A549 (cell line): ENCODE results near the gene MYOD1. TPM values are rescaled to one million over a fixed set of nuclear protein-coding genes. Genes with fewer than 3 reads are reported as not detected.

Source experiments
- ATAC-seq, 2 experiments: fragments of 200-7000 bp in 1 of 2; fragments of >200 bp in 1 of 2; cut with Nextera tagmentation in 1 of 2; cut with Tn5 transposase in 1 of 2; 3 replicates each; pipeline versions ENCODE4 v1.8.0 to v1.9.1; 2018 to 2020; ENCODE audit warnings: mild to moderate bottlenecking in 1 of 2, moderate library complexity in 1 of 2
- CTCF ChIA-PET: fragments of 300-600 bp; sonication (Branson Sonifier 250); formaldehyde crosslinking; extraction: SDS; loops from one replicate; lab custom pipeline; 2021; ENCODE audit warnings: antibody characterized with exemption, inconsistent platforms; lab: Yijun Ruan, JAX
- POLR2A ChIA-PET: fragments of 350-600 bp; formaldehyde crosslinking; extraction: SDS; loops from one replicate; lab custom pipeline; 2021; ENCODE audit warnings: antibody characterized with exemption, inconsistent platforms; lab: Yijun Ruan, JAX
- DNase-seq, 2 experiments: peaks; one replicate each; pipeline versions ENCODE4 v3.0.0 to v3.0.0-alpha.2; 2011 to 2016; ENCODE audit warnings: low read depth in 1 of 2, low spot score in 1 of 2
- FAIRE-seq: peaks from 2 replicates; lab custom pipeline; 2011; peaks lifted over from hg19 to GRCh38; lab: Jason Lieb, UNC
- H3K27ac ChIP-seq, 2 experiments: fragments of >200 bp; sonication (Bioruptor Twin); formaldehyde crosslinking; 3 replicates each; pipeline ENCODE4 v1.5.1; 2016 to 2017
- H3K4me1 ChIP-seq: fragments of >200 bp; sonication (Bioruptor Twin); formaldehyde crosslinking; 3 replicates; pipeline ENCODE4 v1.6.1; 2016
- H3K4me2 ChIP-seq: fragments of >200 bp; sonication (Bioruptor Twin); formaldehyde crosslinking; 3 replicates; pipeline ENCODE4 v1.6.1; 2016
- H3K4me3 ChIP-seq: fragments of >200 bp; sonication (Bioruptor Twin); formaldehyde crosslinking; 3 replicates; pipeline ENCODE4 v1.5.1; 2016
- H3K9me3 ChIP-seq: fragments of >200 bp; sonication (Bioruptor Twin); formaldehyde crosslinking; 3 replicates; pipeline ENCODE4 v1.6.1; 2016
- CBX8 ChIP-seq: fragments of 200-600 bp; sonication (generic); IDR thresholded peaks from 2 replicates; pipeline ENCODE4 v1.6.1; 2016
- CEBPB ChIP-seq, 2 experiments: fragments of >200 bp in 1 of 2; sonication (Bioruptor Twin) in 1 of 2; formaldehyde crosslinking in 1 of 2; IDR thresholded peaks; 2 replicates each; pipeline ENCODE4 v1.6.1; 2012 to 2016
- CHD2 ChIP-seq: fragments of 150-350 bp; IDR thresholded peaks from 2 replicates; pipeline ENCODE4 v1.6.1; 2014; ENCODE audit warnings: low read length; ENCODE audit not compliant: partially characterized antibody
- CHD4 ChIP-seq: fragments of 200-600 bp; sonication (generic); IDR thresholded peaks from 2 replicates; pipeline ENCODE4 v1.6.1; 2016; ENCODE audit warnings: antibody characterized with exemption, mild to moderate bottlenecking, borderline replicate concordance
- CTCF ChIP-seq: fragments of >200 bp; sonication (Bioruptor Twin); formaldehyde crosslinking; IDR thresholded peaks from 3 replicates; pipeline ENCODE4 v1.5.1; 2016
- EHF ChIP-seq: fragments of 250-450 bp; sonication (Bioruptor Pico); IDR thresholded peaks from 2 replicates; pipeline ENCODE4 v1.5.0; 2020; ENCODE audit warnings: mild to moderate bottlenecking
- ESRRA ChIP-seq: fragments of 150-350 bp; IDR thresholded peaks from 2 replicates; pipeline ENCODE4 v1.6.1; 2014; ENCODE audit warnings: mild to moderate bottlenecking, low read length, borderline replicate concordance
- FOSL2 ChIP-seq, 2 experiments: fragments of 450-650 bp in 1 of 2; fragments of >200 bp in 1 of 2; sonication (Bioruptor Twin) in 1 of 2; formaldehyde crosslinking; IDR thresholded peaks; 2 replicates each; pipeline versions ENCODE4 v1.5.0 to v1.6.1; 2016 to 2020; ENCODE audit warnings: mild to moderate bottlenecking in 1 of 2, moderate library complexity in 1 of 2
- HDAC2 ChIP-seq: fragments of 200-600 bp; sonication (generic); IDR thresholded peaks from 2 replicates; pipeline ENCODE4 v1.6.1; 2016
- HOXA7 ChIP-seq: fragments of 250-450 bp; sonication (Bioruptor Pico); IDR thresholded peaks from 2 replicates; pipeline ENCODE4 v1.5.0; 2020; ENCODE audit warnings: mild to moderate bottlenecking, moderate library complexity
- JUNB ChIP-seq: fragments of >200 bp; sonication (Bioruptor Twin); formaldehyde crosslinking; IDR thresholded peaks from 2 replicates; pipeline ENCODE4 v1.6.1; 2016
- KDM5A ChIP-seq: fragments of 200-600 bp; sonication (generic); IDR thresholded peaks from 2 replicates; pipeline ENCODE4 v1.6.1; 2016; ENCODE audit warnings: antibody characterized with exemption, mild to moderate bottlenecking
- MAFK ChIP-seq: fragments of 450-650 bp; IDR thresholded peaks from 2 replicates; pipeline ENCODE4 v1.6.1; 2014; ENCODE audit not compliant: partially characterized antibody
- MAX ChIP-seq: IDR thresholded peaks from 2 replicates; pipeline ENCODE4 v1.6.1; 2012
- MAZ ChIP-seq: fragments of 150-350 bp; IDR thresholded peaks from 2 replicates; pipeline ENCODE4 v1.6.1; 2014; ENCODE audit warnings: antibody characterized with exemption, low read depth, low read length, borderline replicate concordance
- NR3C1 ChIP-seq: fragments of >200 bp; sonication (Bioruptor Twin); formaldehyde crosslinking; IDR thresholded peaks from 3 replicates; pipeline ENCODE4 v1.6.1; 2017
- POLR2A ChIP-seq: IDR thresholded peaks from 2 replicates; pipeline ENCODE4 v1.6.1; 2012; ENCODE audit warnings: mild to moderate bottlenecking, low read length
- POLR2AphosphoS2 ChIP-seq: conservative IDR thresholded peaks from 2 replicates; pipeline ENCODE4 v1.6.1; 2012; ENCODE audit warnings: low read length, improper control_type of control experiment, inconsistent platforms
- RAD21 ChIP-seq, 2 experiments: fragments of >200 bp in 1 of 2; sonication (Bioruptor Twin) in 1 of 2; formaldehyde crosslinking in 1 of 2; IDR thresholded peaks in 1 of 2; conservative IDR thresholded peaks in 1 of 2; 2 replicates in 1 of 2; 3 replicates in 1 of 2; pipeline ENCODE4 v1.6.1; 2012 to 2018; ENCODE audit warnings: inconsistent platforms in 1 of 2
- RARB ChIP-seq: fragments of 250-450 bp; sonication (Bioruptor Pico); IDR thresholded peaks from 2 replicates; pipeline ENCODE4 v1.8.0; 2021; ENCODE audit warnings: mild to moderate bottlenecking, moderate library complexity
- RCOR1 ChIP-seq: fragments of 150-350 bp; IDR thresholded peaks from 2 replicates; pipeline ENCODE4 v1.6.1; 2014; ENCODE audit warnings: antibody characterized with exemption, low read length, low read depth
- RFX5 ChIP-seq: fragments of 450-650 bp; IDR thresholded peaks from 2 replicates; pipeline ENCODE4 v1.7.1; 2014; ENCODE audit warnings: antibody characterized with exemption, mild to moderate bottlenecking, moderate library complexity
- SMC3 ChIP-seq: fragments of >200 bp; sonication (Bioruptor Twin); formaldehyde crosslinking; IDR thresholded peaks from 3 replicates; pipeline ENCODE4 v1.6.1; 2018; ENCODE audit warnings: inconsistent platforms
- SREBF2 ChIP-seq: fragments of 450-650 bp; IDR thresholded peaks from 2 replicates; pipeline ENCODE4 v1.6.1; 2014; ENCODE audit warnings: mild to moderate bottlenecking, moderate library complexity
- TP53 ChIP-seq: fragments of 250-450 bp; sonication (Bioruptor Pico); IDR thresholded peaks from 2 replicates; pipeline ENCODE4 v1.5.0; 2021; ENCODE audit warnings: mild to moderate bottlenecking, moderate library complexity
- USF2 ChIP-seq: fragments of 450-650 bp; IDR thresholded peaks from 2 replicates; pipeline ENCODE4 v1.6.1; 2014; ENCODE audit warnings: antibody characterized with exemption
- ZFP36 ChIP-seq: fragments of 450-650 bp; IDR thresholded peaks from 2 replicates; pipeline ENCODE4 v1.6.1; 2014; ENCODE audit warnings: borderline replicate concordance; ENCODE audit not compliant: partially characterized antibody
- ZNF302 ChIP-seq: fragments of 250-450 bp; sonication (Bioruptor Pico); IDR thresholded peaks from 2 replicates; pipeline ENCODE4 v1.9.0; 2021; ENCODE audit warnings: inconsistent platforms, mild to moderate bottlenecking, moderate library complexity
- WGBS: methylation state at CpG from one replicate; pipeline ENCODE4 v1.1.6; 2017; ENCODE audit errors: missing lambda C conversion rate; 5-methylcytosine and 5-hydroxymethylcytosine counted together
- polyA plus RNA-seq, 4 experiments: library from polyadenylated mRNA; depleted of rRNA in 3 of 4; stranded (reverse); fragments of >200 nt; fragmentation: RNase III in 1 of 4; extraction: RNeasy Plus Mini Kit Qiagen cat#74134 plus additional on column Dnase treatment in 1 of 4; gene quantifications; 2 replicates in 3 of 4; 3 replicates in 1 of 4; pipeline ENCODE4 v1.2.3, GENCODE V29; 2011 to 2017
- TF ChIP-seq, protein P1 (sequence below): IDR thresholded peaks from 2 replicates; pipeline ENCODE4 v1.6.1; 2012

Gene MYOD1
- polyA plus RNA-seq, 2 of the 4 experiments (the other 2 are of a cell fraction) = not detected

DNA sequence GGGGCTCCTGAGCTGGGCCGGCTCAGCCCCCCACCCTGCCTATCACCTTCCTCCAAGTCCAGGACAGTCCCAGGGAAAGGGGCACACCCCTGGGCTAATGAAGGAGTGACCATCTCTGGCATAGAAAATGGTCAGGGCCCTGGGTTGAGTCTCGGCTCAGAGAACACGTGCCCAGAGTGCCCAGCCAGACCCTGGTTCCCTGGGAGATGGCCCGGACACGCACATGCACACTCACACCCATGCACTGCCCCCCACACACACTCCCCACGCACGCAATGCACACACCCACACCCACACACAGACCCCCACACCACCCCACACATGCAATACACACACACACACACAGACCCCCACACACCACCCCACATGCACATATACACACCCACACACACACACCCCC lies 43.9 kb downstream of the MYOD1 start:
- H3K27ac ChIP-seq = no peak overlapping the region
- no peak overlapping the region for H3K4me2 ChIP-seq
- H3K4me1 ChIP-seq = no peaks in the 10 kb centered on the region
- ChIA-PET CTCF (no interaction called here), POLR2A (no interaction called here)
- 35% methylated on average over 7 of the region's 7 CpGs for WGBS
- H3K9me3 ChIP-seq = no peaks in the 10 kb centered on the region
- no peak for ATAC-seq
- no peak for DNase-seq
- H3K4me3 ChIP-seq = no peak overlapping the region
- TF ChIP-seq MAX = no peak
- FAIRE-seq = no peak

DNA sequence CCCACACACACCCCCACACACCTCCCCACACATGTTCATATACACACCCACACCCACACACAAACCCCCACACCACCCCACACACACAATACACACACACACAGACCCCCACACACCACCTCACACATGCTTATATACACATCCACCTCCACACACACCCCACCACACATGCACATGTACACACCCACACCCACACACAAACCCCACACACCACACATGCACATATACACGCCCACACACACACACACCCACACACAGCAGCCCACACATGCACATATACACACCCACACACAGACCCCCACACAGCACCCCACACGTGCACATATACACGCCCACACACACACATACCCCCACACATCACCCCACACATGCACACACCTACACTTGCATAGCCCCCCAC lies 44.3 kb downstream of the MYOD1 start:
- DNase-seq (no peak), FAIRE-seq (no peak), ATAC-seq (no peak)
- ChIA-PET CTCF (no interaction called here), POLR2A (no interaction called here)
- no peaks in the 10 kb centered on the region for H3K4me1 ChIP-seq
- no peaks in the 10 kb centered on the region for H3K9me3 ChIP-seq
- H3K4me2 ChIP-seq = no peak overlapping the region
- TF ChIP-seq CEBPB (IDR thresholded peaks at IDR 0.05) = no peak
- 13% methylated on average over 3 of the region's 3 CpGs for WGBS
- no peak overlapping the region for H3K4me3 ChIP-seq
- H3K27ac ChIP-seq = no peak overlapping the region

DNA sequence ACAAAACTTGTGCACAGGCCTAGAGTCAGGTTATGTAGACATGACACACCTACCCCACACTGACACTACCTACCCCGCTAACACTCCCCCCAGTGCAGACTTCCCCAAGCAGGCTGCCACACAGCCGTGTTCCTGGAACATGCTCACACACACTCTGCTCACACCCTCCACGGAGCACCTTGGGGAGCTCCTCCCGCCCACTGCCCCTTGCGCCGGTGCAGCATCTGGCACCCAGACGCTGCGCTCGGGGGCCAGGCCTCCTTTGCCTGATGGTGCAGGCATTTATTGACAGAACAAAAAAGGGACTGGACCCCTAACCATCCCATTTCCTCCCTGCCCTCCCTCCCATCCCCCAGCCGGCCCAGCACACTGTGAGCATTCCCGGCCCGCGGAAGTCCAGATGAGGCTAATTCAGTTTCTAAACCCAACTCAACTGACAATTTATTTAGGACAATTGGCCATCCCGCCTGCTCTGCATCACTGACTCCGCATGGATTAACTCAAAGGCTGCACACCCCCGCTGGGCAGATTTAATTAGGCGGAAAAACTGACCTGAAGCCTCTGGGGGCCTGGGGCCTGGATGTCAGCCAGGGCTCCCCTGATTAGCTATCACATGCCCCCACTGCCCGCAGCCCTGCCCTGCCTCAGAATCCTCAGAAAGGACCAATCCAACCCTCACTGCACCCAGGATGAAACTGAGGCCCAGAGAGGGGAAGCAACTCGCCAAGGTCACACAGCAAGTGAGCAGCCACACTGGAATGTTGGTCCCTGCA lies 45.3 kb downstream of the MYOD1 start:
- 73% methylated on average over 19 of the region's 19 CpGs for WGBS
- Histone ChIP-seq H3K4me2 (no peak overlapping the region), H3K4me1 (no peaks in the 10 kb centered on the region), H3K4me3 (no peak overlapping the region), H3K27ac (no peak overlapping the region), H3K9me3 (no peaks in the 10 kb centered on the region)
- FAIRE-seq (no peak), DNase-seq (no peak), ATAC-seq (no peak)
- ChIA-PET POLR2A (no interaction called here), CTCF (interaction anchor here (2.0 kb wide), 1 partner anchor 33 kb away, joined by 10 read pairs; no protein-coding TSS in a partner anchor)
- TF ChIP-seq RFX5 = no peak
- TF ChIP-seq SMC3 = no peak
- TF ChIP-seq MAFK = no peak
- TF ChIP-seq ESRRA = no peak
- TF ChIP-seq KDM5A = no peak
- no peak for TF ChIP-seq POLR2A
- no peak for TF ChIP-seq HDAC2
- no peak for TF ChIP-seq RAD21 (conservative IDR thresholded peaks at IDR 0.05 in 1 of 2, IDR thresholded peaks at IDR 0.05 in 1 of 2)
- TF ChIP-seq MAZ = no peak
- no peak for TF ChIP-seq RCOR1
- no peak for TF ChIP-seq TP53 (CRISPR knock-in tag)
- no peak for TF ChIP-seq USF2
- TF ChIP-seq JUNB = no peak
- TF ChIP-seq ZFP36 = no peak

GRCh38 chr11:17765356-17766072 lies 46.1 kb downstream of the MYOD1 start:
- no peak overlapping the region for H3K4me3 ChIP-seq
- DNase-seq = peak in 1 of 2 experiments; percentile 17
- H3K4me2 ChIP-seq = no peak overlapping the region
- H3K9me3 ChIP-seq = no peaks in the 10 kb centered on the region
- H3K4me1 ChIP-seq = 0 out of 3 replicates have a peak, but pooled peaks cover 4% of the 10 kb centered on the region
- CTCF ChIA-PET = interaction anchor here (1.0 to 2.0 kb wide), 2 partner anchors 34 to 213 kb away, joined by 5 to 10 read pairs; no protein-coding TSS in a partner anchor
- 52% methylated on average over 13 of the region's 13 CpGs for whole genome bisulfite sequencing
- H3K27ac ChIP-seq = no peak overlapping the region
- POLR2A ChIA-PET = no interaction called here
- FAIRE-seq = no peak
- ATAC-seq = no peak
- TF ChIP-seq HOXA7 (CRISPR knock-in tag) (no peak), ZNF302 (CRISPR knock-in tag) (no peak), CHD4 (no peak), CBX8 (no peak), RARB (CRISPR knock-in tag) (no peak), NR3C1 (no peak), ESRRA (no peak), SREBF2 (no peak), CHD2 (no peak), POLR2AphosphoS2 (no peak), EHF (CRISPR knock-in tag) (no peak), CTCF (no peak), FOSL2 (IDR thresholded peaks at IDR 0.05) (no peak), FOSL2 (CRISPR knock-in tag; IDR thresholded peaks at IDR 0.05) (no peak), KDM5A (no peak)
- TF ChIP-seq, protein P1, sequence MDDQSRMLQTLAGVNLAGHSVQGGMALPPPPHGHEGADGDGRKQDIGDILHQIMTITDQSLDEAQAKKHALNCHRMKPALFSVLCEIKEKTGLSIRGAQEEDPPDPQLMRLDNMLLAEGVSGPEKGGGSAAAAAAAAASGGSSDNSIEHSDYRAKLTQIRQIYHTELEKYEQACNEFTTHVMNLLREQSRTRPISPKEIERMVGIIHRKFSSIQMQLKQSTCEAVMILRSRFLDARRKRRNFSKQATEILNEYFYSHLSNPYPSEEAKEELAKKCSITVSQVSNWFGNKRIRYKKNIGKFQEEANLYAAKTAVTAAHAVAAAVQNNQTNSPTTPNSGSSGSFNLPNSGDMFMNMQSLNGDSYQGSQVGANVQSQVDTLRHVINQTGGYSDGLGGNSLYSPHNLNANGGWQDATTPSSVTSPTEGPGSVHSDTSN = no peak
